ENCODE results near the gene TRIM61.
"Not testable (repeated sequence)": the region's sequence is repeated elsewhere in the genome, so short reads cannot be mapped to it uniquely, and the experiment has no call there.

TRIM61 gene

DNA sequence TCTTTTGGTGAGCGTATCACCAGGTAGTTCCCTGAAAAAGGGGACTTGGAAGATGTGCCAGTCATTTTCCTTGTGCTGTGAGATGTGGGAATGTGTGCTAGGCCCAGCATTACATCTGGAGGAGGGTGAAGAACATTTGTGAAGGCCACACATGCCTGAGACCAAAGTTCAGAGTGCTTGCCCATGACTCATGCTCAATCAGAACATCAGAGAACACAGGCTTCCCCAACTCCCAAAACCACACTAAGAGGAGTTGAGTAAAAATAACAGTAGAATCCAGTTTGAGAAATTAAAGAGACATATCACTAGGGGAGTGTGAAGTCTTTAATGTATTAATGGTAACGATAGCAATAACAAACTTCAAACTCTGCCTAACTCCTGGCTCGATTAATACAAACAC lies 18.0 kb downstream of the TRIM61 start:
- DNase-seq (ENCODE audit: low spot score) = peak; percentile 29
- not testable (repeated sequence) for FAIRE-seq

DNA sequence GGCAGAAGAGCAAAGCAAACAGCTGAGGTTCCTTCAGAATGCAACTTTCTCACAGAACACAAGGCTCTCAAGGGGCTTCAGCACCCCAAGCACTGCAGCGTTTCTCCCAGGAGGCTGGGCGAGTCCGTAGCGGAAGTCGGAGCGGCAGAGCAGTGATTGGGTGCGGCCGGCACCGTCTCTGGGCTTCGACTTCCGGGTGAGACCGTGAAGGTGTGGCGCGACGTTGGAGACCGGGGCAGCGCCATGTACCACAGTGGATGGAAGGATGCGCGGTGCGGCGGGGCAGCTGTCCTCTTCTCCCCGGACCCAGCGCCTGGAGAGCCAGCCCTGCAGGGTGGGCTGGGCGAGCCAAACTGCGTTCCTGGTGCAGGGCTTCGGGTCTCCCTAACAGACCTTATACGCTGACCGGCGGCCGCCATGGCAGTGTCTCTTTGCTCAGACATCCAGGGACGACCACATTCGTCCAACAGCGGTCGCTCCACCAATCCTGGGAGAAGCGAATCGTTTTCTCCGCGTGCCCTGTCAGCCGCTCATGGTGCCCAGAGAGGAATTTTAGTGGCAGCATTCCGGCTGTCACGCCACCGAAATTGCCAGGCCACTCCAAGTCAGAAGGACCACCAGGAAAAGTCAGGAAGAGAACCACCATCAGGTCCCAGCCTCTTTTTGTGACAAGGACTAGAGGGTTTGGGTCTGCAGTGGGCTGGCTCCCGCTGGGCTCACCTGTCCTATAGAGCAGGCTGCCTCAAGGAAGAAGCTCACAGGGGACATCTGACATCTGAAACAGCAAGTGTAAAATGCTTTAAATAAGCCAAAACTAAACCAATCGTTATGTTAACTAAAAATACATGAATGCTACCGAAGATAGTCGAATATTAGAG lies 20.5 kb downstream of the TRIM61 start:
- no peak for FAIRE-seq
- DNase-seq (ENCODE audit: low spot score) = no peak

GRCh38 chr4:164955107-164955805 lies 22.2 kb downstream of the TRIM61 start:
- no peak for FAIRE-seq

DNA sequence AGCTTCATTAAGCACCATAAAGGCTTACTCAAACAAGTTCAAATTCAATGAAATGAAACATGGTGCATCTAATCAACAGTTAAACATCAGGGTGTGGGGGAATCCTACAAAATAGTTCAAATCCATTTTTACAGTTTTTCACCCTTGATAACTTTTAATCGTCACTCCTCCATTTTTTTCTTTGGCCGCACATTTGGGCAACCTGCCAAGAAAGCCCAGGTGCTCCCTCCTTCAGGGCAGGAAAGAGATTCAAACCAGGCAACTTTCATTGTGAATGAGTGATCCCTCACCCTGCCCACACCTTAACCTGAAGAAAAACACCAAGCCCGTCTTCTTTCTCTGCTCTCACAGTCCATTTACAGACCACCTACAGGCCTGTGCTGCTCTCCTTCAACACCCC lies 24.9 kb downstream of the TRIM61 start:
- DNase-seq (ENCODE audit: low spot score) (no peak), FAIRE-seq (no peak)

More at GRCh38 chr4:164955107-164955805, 22.2 kb downstream of the TRIM61 start:
- DNase-seq (ENCODE audit: low spot score) = no peak

DNA sequence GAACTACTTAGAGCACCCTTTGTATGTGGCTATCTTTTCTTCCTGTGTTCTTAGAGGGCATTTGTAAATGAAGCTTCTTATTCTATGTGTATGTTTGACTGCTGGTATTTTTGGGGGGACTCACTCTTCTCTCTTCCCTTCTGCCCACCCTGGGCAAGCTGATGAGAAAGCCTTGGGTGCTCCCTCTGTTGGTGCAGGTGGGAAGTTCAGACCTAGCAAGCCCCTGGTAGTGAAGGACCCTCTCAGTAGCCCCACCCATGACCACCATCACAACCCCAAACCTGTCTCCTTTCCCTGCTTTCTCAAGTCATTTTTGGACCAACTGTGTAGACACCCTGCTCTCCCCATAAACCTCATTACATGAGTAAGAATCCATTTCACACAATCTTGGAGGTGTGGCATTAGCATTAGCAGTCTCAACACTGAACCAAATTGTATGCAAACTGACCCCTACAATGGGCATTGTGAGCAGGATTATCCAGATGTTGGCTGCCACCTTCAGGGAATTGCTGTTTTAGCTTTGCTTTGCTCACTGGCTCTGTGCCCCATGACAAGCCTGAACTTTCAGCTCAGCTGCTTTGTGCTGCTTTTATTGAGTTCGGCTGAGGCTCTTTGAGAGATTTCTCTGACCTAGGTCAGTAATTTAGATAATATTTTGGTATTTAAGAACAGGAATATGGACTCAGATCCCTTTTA lies 27.9 kb downstream of the TRIM61 start:
- no peak for DNase-seq (ENCODE audit: low spot score)
- FAIRE-seq = no peak

DNA sequence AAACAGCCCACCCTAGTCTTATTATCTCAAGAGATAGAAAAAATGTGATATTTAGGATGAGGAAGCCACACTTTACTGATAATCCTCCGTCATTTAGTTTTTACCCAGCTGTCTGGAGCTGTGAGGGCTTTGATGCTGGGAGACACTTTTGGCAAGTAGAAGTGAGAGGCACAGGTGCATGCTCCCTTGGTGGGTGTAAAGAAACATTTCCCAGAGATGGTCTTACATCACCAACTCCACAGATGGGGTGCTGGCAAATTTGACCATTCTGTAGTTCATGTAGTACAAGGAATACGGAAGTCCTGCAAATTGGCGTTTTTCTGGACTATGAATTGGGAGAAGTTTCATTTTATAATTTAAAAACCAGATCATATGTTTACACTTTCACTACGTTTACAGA lies 28.5 kb downstream of the TRIM61 start:
- DNase-seq (ENCODE audit: low spot score) (no peak), FAIRE-seq (no peak)

- FAIRE-seq = not testable (repeated sequence)
Observed at GRCh38 chr4:164948006-164948405, 29.5 kb downstream of the TRIM61 start.

DNA sequence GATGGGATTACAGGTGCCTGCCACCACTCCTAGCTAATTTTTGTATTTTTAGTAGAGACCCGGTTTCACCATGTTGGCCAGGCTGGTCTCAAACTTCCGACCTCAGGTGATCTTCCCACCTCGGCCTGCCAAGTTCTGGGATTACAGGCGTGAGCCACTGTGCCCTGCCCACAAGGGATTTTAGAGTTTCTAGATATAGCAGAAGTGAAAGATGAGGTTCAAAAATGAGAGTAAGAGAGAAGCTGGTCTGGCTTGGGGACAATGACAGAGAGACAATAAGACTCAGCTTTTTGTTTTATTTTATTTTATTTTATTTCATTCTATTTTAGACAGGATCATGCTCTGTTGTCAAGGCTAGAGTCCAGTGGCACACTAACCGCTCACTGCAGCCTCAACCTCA lies 30.6 kb downstream of the TRIM61 start:
- DNase-seq (ENCODE audit: low spot score) (no peak), FAIRE-seq (no peak)

More at GRCh38 chr4:164948006-164948405, 29.5 kb downstream of the TRIM61 start:
- not testable (repeated sequence) for DNase-seq (ENCODE audit: low spot score)

DNA sequence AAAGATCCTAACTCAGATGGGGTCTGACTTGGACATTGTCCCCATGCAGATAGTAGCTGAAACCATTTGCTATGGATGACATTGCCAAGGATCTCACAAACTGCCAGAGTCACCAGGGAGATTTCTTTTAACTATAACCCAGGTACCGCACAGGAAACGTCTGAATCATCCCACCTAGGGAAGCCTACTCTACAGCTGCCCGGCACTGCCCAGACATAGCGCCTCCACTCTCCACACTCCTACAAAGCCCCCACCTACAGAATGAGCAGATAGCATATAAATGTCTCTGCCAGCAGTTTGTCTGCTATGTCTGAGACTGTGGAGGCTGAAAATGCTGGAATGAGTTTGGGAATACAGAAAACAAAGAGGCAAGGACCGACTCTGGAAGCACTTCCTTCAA lies 32.3 kb downstream of the TRIM61 start:
- DNase-seq (ENCODE audit: low spot score) (no peak), FAIRE-seq (no peak)

GRCh38 chr4:164943192-164943591 lies 34.3 kb downstream of the TRIM61 start:
- DNase-seq (ENCODE audit: low spot score) (no peak), FAIRE-seq (no peak)

DNA sequence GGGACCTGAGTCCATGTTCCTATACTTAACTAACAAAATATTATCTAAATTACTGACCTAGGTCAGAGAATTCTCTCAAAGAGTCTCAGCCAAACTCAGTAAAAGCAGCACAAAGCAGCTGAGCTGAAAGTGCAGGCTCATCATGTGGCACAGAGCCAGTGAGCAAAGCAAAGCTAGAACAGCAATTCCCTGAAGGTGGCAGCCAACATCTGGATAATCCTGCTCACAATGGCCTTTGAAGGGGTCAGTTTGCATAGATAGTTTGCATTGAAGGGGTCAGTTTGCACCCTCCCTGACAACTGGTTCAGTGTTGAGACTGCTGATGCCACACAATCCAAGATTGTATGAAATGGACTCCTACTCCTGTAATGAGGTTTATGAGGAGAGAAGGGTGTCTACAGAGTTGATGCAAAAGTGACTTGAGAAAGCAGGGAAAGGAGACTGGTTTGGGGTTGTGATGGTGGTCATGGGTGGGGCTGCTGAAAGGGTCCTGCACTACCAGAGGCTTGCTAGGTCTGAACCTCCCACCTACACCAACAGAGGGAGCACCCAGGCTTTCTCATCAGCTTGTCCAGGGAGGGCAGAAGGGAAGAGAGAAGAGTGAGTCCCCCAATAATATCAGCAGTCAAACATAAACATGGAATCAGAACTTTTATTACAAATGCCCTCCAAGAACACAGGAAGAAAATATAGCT lies 39.7 kb downstream of the TRIM61 start:
- DNase-seq (ENCODE audit: low spot score) (no peak), FAIRE-seq (no peak)

DNA sequence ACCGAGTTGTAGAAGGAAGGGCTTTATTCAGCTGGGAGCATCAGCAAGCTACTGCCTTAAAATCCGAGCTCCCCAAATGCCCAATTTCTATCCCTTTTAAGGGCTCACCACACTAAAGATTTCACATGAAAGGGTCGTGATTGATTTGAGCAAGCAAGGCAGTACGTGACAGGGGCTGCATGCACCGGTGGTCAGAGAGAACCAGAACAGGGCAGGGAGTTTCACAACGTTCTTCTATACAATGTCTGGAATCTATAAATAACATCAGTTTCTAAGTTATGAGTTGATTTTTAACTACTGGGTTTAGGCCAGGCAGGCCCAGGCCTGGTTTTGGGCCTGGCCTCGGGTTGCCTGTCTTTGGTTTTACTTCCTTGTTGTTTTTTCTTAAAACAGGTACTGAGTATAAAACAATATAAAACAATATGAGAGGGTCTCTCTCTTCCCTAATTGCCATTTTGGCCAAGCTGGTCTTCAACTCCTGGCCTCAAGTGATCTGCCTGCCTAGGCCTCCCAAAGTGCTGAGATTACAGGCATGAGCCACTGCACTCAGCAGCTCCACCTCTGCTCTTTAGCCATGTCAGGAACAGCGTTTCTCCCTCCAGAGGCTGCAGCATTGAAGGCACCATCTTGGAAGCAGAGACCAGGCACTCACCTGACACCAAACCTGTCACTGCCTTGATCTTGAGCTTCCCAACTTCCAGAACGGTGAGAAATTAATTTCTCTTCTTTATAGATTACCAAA lies 41.4 kb downstream of the TRIM61 start:
- not testable (repeated sequence) for DNase-seq (ENCODE audit: low spot score); FAIRE-seq

- FAIRE-seq (no peak), DNase-seq (ENCODE audit: low spot score) (no peak)
Observed at GRCh38 chr4:164935363-164935762, 42.1 kb downstream of the TRIM61 start.

GRCh38 chr4:164933244-164933643 lies 44.2 kb downstream of the TRIM61 start:
- DNase-seq (ENCODE audit: low spot score) (no peak), FAIRE-seq (no peak)

GRCh38 chr4:164931551-164932324 lies 45.7 kb downstream of the TRIM61 start:
- no peak for FAIRE-seq
- no peak for DNase-seq (ENCODE audit: low spot score)

- FAIRE-seq (no peak), DNase-seq (ENCODE audit: low spot score) (no peak)
Observed at GRCh38 chr4:164930647-164931046, 46.8 kb downstream of the TRIM61 start.

DNA sequence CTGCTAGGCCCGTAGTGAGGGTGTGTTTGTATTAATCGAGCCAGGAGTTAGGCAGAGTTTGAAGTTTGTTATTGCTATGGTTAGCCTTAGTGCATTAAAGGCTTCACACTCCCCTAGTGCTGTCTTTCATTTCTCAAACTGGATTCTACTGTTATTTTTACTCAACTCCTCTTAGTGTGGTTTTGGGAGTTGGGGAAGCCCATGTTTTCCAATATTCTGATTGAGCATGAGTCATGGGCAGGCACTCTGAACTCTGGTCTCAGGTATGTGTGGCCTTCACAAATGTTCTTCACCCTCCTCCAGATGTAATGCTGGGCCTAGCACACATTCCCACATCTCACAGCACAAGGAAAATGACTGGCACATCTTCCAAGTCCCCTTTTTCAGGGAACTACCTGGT lies 50.4 kb downstream of the TRIM61 start:
- FAIRE-seq; DNase-seq (ENCODE audit: low spot score): not testable (repeated sequence)

DNA sequence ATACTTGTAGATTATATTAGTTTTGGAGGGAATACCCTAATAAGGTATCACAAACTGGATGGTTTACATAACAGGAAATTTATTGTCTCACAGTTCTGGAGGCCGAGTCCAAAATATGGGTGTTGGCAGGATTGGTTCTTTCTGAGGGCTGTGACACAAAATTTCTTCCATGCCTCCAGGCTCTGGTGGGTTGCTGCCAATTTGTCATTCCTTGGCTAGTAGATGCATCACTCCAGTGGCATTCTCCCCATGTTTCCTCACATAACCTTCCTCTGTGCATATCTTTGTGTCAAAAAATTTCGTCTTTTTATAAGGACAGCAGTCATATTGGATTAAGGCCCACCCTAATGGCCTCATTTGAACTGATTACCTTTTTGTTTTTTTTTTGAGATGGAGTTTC lies 51.2 kb downstream of the TRIM61 start:
- no peak for DNase-seq (ENCODE audit: low spot score)
- FAIRE-seq = no peak

- no peak for FAIRE-seq
- DNase-seq (ENCODE audit: low spot score) = no peak
Observed at GRCh38 chr4:164924670-164925238, 52.7 kb downstream of the TRIM61 start.
